Fibroblast of skin of right quadriceps (primary cell): ENCODE data around the gene PQBP1.

Source experiments
- DNase-seq: peaks from one replicate; pipeline ENCODE4 v3.0.0-alpha.2; 2013

The PQBP1 gene

GRCh38 chrX:48927123-48927522 is 29.4 kb downstream of the PQBP1 start:
- no peak for DNase-seq

- no peak for DNase-seq
Measured at GRCh38 chrX:48927736-48928382, 30.1 kb downstream of the PQBP1 start.

DNA sequence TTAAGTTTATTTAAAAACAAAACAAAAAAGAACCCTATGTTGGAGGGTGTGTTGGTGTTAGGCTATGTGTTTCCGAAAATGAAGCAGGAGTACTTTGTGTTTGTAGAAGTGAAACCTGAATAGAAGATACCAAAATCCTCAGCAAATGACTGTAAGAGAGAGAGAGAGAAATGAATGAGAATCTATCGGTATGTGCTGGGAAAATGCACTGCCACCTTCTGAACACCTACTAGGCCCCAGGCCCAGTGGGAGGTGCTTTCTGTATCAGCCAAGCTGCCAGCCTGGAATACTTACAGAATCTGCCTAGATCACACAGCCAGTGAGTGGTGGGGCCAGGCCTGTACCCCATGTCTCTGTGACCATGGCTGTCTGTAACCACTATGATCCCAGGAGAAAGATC is 36.0 kb downstream of the PQBP1 start:
- DNase-seq, result no peak

GRCh38 chrX:48934581-48935300 is 37.0 kb downstream of the PQBP1 start:
- no peak for DNase-seq

GRCh38 chrX:48935301-48935670 is 37.6 kb downstream of the PQBP1 start:
- no peak for DNase-seq

- DNase-seq, result no peak
Measured at GRCh38 chrX:48936429-48937053, 38.8 kb downstream of the PQBP1 start.

DNA sequence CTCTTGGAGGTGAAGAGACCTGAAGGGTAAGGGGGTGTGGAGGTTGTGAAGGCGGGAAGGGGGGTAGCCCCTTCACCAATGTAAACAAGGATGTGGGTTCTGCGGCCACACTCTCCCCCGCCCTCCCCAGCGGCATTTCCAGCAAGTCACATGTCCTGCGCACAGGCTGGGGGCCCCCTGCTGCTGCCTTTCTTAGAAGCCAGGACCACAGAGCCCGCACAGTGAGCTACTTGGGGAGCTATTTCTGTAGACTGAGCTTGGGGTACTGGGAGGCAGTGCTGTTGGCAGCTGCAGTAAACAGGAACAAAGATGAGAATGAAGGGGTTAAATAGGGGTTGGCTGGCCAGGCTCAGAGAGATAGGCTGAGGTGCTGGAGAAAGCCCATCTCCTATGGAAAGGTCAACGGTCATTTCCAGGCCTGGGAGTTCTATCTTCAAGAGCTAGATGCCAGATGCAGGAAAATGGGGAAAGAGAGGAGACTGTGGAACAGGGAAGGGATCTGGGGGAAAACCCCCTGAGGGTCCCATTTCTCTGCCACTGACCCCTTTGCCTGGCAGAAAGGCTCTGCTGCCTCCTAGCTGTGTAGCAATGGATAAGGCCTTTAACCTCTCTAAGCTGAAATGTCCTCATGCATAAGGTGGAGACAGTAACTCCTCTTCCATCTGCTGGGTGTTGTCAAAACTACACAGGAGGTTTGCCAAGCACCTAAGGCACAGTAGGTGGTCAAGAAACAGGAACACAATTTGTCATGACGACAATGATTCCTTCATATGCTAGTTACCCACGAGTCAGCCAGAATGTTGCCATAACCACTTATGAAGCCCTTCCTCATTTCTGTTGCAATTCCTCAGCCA is 39.6 kb downstream of the PQBP1 start:
- DNase-seq, result peak; percentile 40

- no peak for DNase-seq
Measured at GRCh38 chrX:48938721-48939425, 41.1 kb downstream of the PQBP1 start.

DNA sequence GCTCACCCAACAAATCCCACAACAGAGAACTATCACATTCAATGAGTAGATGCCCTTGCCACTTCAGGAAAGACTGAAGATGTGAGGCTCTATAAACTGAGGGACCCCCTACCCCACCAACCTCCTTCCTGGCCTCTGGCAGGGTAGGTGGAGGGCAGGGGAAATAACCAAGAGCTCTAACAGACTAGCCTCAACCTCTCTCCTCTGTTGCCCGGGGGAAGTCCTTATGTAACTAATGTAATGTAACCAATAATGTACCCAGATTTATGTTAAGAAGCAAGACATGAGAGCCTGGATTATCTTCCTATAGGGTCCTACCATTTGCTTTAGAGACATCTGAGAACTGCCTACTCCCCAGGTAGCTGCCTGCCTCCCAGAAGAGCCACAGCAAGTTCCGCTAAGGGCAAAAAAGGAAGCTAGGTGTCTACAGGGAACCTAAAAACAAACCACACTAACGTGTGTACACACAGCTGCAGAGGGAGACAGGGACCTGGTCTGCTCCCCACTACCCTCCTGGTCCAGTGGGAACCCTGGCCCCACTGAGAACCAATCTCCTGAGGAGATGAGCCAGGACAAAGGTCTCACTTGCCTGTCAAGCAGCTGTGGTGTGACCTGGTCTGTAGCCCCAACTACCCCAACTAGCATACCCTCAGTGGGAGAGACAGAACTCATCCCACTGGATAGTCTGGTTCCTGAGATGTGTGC is 41.9 kb downstream of the PQBP1 start:
- no peak for DNase-seq

- no peak for DNase-seq
Measured at GRCh38 chrX:48940404-48940955, 42.8 kb downstream of the PQBP1 start.

GRCh38 chrX:48942895-48943294 is 45.2 kb downstream of the PQBP1 start:
- no peak for DNase-seq

- DNase-seq, result peak; percentile 32
Measured at GRCh38 chrX:48945517-48946348, 48.0 kb downstream of the PQBP1 start.

DNA sequence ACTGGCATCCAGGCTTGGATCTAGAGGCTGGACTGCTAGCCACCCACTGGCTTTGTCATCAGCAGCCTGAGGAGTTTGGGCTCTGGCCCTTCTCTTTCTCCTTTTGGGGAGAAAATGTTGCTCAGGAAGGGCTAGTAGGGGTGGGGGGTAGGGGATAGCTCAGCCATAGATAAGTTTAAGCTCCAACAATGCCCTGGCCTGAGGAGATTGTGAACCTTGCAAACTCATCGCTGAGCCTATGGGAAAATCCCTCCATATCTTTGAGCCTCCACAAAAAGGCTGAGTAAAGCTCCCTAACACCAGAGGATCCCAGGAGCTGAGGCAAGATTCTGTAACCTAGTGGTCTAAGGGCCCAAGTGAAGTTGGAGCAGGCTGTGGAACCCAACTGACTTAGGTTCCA is 50.9 kb downstream of the PQBP1 start:
- no peak for DNase-seq
